Measurements from ENCODE around the gene TECTB.

The TECTB gene

DNA sequence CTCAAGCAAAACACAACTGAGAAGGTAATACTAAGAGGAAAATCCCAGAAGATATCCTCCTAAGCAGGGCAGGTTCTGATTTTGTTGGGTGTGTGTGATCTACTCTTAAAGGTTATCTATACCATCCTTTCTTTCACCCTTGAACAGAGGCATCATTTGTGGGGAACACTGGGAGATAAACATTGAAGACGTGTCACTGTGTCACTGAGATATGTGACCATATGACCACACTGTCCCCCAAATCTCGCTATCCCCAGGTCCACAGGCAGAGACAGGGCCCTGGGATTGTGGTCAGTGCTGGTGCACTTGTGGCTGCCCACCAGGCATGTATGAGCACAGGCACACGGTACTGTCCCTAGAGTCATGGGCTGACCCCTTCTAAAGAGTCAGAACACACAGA, 30.0 kb downstream of the TECTB start:
- DNase-seq = no peak

DNA sequence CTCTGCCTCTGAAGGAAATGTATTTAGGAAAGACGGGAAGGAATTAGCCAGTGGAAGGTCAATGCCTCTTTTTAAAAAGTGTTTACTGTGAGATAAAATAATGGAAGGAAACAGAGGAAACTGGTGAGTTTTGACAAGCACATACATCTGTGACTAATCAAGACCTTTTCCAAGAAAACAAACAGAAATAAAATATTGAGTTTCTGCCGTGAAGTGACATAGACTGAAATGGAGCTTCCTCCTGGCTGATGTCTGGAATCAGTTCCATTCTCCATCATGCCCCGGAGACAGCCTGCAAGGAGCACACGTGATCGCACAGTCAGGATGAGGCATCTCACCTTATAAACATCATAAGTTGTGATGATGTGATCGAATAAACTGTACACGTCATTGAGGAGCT, 30.7 kb downstream of the TECTB start:
- no peak for DNase-seq

- DNase-seq = peak; percentile 67
These were observed 31.7 kb downstream of the TECTB start for GRCh38 chr10:112314822-112315474.

- no peak for DNase-seq
These were observed 44.5 kb downstream of the TECTB start for GRCh38 chr10:112327678-112328077.

DNA sequence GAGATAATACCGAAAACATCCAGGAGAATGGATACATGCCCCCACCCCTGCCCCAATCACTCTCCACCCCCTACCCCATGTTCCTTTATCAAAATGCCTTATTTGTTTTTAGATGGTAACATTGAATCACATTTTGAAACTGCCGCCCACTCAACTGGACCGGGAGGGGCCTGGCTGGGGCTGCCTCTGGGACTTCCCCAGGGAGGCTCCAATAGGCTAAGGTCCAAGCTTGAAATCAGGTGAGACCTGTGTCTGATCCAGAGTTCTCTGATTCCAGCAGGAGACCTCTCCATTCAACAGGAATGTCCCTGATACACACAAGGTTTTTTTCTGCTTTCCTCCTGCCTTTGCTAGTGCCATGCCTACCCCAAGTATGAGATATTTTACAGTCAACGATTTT, 47.0 kb downstream of the TECTB start:
- DNase-seq = no peak

GRCh38 chr10:112330607-112331160, 47.5 kb downstream of the TECTB start:
- DNase-seq = no peak

DNA sequence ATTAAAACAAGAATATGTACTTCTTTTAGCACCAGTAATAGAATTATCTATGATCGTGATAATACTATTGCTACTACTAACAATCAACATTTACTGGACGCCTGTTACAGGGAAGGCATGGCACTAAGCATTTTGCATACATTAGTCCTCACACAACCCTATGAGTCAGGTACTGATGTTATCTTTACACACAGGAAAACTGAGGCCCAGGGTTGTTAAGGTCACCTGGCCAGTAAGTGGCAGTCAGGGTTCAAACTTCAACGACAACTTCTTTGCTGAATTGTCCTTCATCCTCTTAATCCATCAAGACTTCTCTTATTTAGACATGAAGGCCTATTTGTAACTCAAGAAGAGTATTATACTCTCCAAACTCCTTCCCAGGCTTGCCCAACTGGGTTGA, 48.8 kb downstream of the TECTB start:
- DNase-seq = no peak

DNA sequence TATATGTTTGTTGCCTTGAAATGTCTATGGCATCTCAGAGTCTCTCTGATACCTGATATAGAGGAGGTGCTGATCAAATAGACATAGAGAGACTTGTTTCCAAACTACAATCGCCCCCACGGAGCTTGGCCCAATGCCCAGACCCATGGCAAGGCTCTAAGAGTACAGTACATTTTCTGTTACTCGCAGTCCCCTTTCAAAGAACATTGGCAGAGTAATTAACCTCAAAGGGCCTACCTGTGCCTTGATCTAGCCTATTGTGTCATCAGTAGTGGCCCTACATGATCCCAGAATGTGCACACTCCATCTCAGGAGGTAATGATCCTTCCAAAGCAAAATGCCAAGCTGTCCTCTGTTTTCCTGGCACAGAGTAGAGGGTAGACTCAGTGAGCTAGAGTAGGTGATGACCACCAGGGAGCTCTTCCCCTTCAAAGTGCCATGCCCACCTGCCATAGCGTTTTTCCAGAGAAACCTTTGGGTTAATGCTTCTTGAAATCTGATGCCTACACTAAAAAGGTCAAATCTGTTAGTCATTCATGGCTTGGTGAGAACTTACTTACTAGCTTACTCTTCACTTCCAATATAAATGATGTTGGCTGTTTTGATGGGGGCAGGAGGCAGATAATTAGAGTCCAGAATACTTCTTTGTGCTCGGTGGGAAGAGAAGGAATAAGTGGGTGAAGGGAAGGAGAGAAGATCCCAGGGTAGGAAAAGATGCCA, 49.5 kb downstream of the TECTB start:
- DNase-seq = no peak

GRCh38 chr10:112333452-112333851, 50.3 kb downstream of the TECTB start:
- DNase-seq = no peak

DNA sequence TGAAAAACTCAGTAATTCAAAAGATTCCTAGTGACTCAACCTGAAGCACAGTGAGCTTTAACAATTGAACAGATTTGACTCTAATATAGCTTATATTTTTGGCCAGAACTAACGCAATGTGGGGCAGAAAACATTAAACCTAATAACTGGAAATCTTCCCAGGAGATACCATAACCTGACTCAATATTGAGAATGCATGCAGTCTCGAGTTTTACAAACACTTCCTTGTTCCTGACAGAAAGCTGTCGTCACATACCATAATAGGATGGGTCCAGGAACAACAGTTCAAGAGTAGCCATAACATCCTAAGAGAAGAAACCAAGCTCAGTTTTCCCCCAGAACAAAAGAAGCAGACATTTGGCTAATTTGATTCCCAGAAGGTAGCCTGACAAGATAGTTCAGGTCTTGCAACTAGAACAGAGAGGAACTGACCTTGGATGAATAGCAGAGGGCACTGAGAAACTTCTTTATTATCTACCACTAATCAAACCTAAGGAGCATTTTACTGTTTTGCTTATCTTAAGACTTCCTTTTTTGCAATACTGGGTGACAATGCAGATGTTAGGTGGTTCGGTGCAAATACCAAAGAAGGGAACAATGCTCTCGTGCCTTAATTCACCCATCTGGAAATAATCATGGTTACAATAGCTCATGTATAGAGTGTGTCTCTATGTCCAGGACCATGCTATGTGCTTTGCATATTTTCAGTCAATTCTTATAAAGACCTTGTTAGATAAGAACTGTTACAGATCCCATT, 52.1 kb downstream of the TECTB start:
- peak; percentile 70 for DNase-seq

DNA sequence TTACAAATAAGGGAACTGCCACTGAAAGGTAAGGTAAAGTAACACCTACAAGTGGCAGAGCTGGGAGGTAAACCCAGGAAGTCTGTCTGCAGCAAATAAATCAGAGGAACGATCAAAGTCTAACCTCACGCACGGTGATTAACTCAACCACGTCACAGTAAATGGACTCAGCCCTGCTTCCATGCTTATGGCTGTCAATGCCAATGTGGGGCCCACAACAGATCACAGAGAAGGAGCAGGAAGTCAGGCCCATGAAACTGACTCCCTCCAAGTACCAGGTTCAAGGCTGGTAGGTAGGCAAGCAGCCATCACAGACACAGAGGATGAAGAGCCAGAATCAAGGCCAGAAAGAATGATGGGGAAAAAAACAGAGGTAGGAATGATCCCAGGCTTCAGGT, 52.7 kb downstream of the TECTB start:
- DNase-seq = no peak

GRCh38 chr10:112336556-112337201, 53.5 kb downstream of the TECTB start:
- no peak for DNase-seq

DNA sequence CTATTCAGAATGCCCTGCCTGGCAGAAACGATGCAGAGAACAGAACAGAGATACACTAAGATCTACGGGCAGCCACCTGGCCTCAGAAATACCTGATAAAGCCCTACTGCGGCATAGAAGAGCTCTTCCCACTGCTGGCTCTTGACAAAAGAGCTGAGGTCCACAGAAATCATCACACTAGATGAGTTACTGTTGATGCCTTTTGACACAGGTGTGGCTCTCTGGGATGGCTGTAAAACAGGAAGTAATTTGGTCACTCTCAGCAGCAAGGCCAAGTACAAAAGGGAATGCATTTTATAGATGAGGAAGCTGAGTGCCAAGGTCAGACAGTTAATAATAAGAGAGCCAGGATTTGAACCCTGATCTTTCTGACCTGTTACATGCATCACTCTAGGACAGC, 55.8 kb downstream of the TECTB start:
- DNase-seq = no peak

DNA sequence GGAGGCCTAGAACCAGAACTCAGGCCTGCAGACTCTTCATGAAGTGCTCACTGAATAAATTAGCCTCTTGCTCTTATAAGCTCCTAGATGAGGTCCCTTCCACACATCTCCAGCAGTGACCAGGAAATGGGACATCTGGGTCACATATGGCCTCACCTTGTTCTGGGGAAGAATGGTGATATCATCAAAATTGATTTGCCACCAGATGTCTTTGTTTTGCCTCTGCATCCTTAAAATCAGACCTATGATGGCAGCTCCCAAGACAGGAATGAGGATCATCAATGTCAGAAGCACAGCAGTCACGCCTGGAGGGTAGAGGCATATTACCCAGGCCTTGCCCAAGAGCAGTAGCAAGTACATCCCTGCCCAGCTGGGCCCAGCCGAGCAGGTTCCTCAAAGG, 57.4 kb downstream of the TECTB start:
- DNase-seq = no peak

GRCh38 chr10:112343056-112343806, 60.0 kb downstream of the TECTB start:
- DNase-seq = no peak

DNA sequence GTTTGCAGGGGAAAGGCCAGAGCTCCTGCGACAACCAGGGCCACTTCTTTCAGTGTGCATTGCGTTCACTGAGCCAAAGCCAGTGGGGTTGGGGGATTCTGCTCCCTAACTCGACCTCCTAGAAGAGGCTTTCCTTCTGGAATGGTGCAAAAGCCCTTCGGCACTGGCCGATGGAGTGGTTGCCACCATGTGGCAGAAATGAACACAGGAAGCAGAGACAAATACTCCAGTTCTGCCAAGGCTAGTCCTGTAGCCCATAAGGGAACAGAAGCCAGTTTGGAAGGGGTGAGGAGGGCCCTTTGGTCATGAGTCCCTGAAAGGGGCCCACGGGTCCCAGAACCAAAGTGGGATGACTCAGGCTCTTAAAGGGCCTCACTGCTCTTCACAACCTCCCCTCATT, 61.1 kb downstream of the TECTB start:
- no peak for DNase-seq

- DNase-seq = no peak
These were observed 62.0 kb downstream of the TECTB start for GRCh38 chr10:112345202-112345601.

GRCh38 chr10:112345743-112346142, 62.5 kb downstream of the TECTB start:
- DNase-seq = no peak

DNA sequence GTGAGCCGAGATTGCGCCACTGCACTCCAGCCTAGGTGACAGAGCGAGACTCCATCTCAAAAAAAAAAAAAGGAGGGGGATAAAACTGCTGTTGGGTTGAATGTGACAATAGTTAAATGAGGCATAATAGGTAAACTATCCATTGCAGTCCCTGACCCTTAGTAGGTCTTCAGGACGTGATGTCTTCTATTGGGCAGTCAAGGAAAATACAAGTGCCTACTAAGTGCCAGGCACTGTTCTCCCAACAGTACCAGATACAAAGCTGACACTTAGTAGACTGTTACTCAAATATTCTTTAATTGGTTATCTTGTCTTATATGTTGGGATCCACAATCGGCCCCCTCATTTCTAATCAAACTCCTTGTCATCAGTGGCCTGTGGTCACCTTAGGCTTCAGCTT, 63.6 kb downstream of the TECTB start:
- DNase-seq = no peak

DNA sequence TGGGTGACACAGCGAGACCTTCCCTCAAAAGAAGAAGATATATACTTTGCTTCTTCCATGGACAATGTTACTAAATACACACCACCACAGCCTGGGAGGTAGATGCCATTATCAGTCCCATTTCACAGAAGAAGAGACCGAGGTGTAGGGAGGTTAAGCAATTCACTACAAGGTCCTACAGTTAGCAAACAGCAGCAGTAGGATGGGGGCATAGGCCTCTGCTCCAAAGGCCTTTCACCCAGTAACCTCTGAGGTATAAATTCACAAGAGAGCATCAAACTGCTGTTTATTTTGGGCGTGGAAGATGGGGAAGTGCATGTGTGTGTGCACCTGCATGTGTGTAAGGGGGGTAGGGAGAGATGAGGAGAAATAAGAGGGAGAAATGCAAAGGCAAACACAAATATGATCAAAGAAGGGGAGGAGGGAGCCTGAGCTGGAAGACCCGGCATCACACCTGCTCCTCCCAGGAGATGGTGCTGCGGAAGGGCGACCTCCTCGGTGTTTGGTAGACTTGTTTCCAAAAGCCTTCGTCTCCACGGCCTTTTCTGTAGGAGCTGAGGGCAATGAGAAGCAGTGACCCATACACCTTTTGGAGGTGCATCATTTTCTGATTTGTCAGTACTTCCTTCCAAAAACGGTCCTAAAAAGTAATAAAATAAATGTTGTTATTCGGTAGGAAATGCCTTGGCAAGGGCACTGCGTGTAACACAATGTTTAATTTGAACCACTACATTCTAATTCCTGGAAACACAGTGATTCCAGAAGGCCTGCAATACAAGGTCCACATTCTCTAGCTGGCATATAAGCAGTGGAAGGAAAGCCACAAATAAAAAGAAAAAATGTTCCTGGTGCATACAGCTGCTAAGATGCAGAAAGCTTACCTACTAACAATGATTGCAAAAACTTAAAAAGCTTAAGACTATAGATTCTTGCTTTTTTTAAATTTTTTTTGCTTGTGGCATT, 64.8 kb downstream of the TECTB start:
- no peak for DNase-seq

- DNase-seq = no peak
These were observed 65.6 kb downstream of the TECTB start for GRCh38 chr10:112348759-112349158.

All from fibroblast of upper back skin (primary cell).